DMS79 treated with DMSO at 0.1 percent for 48 hours (cell line): Measurements from ENCODE around the gene TRABD2B.

ENCODE experiments used
- DNase-seq: peaks from one replicate; lab custom pipeline; 2025; lab: John Stamatoyannopoulos, UW

TRABD2B gene

DNA sequence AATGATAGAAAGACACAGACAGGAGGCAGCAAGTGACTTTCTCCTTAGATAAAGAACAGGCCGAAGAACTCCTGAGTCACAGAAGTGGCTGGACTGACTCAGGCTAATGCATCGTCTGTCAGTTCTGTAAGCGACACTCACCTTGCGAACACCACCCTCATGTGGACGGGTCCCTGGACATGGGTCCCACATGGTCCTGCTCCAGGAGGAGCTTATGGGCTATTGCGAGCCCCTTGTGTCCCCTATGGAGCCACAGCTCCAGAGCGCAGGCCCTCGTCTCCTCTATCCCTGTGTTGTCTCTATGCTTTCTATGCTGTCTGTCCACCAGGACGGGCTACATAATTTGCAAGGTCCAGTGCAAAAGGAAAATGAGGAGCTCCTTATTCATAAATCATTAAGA is 85.8 kb downstream of the TRABD2B start:
- no peak for DNase-seq

DNA sequence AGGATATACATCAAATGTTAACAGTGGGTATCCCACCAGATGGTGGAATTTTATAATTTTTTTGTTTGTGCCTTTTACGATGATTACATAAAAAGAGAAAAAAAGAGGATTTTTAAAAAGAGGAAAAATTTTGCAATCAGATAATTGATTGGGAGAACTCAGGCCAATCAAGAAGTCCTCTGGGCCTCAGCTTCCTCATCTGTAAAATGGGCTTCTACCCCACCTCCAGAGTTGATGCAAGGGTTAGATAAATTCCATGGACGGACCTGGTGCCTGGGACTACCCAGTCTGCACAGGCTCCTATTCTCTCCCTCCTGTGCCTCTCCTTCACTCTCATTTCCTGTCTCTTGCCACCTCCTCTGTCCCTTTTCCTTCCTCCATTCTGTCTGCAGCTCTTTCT is 88.9 kb downstream of the TRABD2B start:
- DNase-seq: no peak

DNA sequence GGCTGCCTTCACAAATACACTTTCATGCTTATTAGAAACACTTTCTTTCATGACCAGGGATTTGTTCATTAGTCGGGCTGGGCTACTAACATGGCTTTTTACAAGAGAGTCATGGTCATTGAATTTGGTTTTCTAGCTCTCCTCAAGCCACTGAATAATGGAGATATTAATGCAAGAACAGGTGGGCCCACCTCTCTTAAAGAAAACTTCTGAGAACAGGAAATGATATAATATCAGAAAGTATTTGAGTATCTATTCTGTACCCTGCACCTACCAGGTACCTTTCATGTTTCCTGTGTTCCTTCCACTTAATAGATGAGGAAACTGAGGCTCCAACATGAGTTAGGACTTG is 90.0 kb downstream of the TRABD2B start:
- peak; percentile 15 for DNase-seq

DNA sequence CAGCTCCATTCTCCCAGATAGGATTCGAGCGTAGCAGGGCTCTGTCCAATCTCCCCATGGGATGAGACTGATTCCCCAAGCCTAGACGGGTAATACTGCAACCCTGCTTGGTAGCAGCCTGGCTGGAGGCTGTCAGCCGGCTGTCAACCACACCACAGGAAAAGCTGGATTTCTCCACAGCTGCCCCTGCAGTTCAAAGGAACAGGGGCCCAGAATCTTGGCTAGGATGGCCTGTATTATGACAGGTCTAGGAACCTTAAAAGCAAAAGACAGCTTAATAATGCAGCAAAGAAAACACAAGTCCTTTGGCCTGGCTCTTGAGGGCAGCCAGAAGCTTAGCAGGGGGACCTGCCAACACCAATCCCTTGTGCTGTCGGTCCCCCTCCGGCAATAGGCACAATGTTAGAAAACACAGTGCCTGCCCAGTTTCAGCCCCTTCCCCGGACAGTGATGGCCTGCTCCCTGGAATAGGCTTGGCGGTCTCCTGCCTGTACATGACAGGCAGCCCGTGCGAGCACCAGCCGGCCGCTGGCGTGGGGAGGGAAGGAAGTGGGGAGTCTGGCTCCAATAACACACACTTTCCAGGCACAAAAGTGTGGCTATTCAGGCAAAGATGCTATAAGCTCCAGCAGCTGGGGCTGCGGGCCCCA is 90.5 kb downstream of the TRABD2B start:
- no peak for DNase-seq

DNA sequence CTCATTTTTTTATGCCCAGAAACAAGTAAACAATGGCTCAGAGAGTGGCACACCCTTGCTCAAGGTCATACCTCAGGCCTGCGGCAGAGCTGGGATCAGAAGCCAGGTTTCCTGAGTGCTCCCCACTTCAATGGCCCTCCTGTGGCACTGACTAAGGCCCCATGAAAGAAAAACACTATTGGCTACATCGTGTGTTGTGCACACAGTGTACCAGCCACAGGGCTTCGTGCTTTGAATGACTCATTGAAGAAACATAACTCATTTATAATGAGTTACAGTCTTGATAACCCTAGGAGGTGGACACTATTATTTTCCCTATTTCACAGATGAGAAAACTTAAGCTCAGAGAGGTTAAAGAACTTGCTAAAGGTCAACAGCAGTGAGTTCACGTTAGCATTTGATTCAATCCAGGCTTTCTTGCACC is 91.2 kb downstream of the TRABD2B start:
- peak; percentile 86 for DNase-seq

DNA sequence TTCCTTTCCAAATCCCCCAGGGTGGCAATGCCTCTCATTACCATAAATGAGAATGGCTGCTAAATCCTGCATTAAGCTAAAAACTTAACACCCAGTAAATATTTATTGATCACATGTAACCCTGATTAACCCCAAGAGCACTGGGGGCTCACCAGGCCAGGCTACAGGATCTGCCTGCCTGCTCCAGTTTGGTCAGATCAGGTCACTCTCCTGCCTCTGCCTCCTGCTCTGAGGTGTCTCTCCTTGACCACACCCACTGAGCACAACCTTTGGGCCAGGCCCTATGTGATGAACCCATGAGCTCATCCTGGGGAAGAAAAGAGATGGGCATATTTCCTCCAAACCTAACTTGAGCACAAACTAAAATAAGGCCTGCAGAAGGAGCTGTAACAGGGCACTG is 93.5 kb downstream of the TRABD2B start:
- DNase-seq: no peak

DNA sequence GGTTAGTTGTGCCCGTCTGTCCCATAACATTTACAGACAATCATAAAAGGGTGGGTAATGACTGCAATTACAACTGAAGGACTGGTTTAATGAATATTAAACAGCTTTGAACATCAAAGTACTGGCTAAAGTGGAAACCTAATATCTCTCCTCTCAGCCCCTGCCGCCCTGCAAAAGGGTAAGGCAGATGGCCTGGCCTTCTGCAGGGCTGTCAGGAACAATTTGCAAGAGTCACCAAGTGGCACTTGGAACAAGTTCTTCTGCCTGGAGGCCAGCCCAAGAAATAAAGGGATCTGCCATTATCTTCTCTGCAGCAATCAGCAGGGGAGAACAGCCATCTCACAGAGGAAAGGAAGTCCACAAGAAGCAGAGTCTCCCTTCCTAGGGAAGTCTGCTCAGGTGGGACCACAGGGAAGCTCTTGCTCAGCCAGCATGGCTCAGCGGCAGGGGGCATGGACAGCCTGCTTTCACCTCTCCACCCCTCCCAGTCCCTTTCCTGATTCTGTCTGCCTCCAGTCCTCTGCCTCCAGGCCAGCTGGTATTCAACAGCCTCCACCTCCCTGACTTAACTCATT is 96.1 kb downstream of the TRABD2B start:
- peak; percentile 98 for DNase-seq

DNA sequence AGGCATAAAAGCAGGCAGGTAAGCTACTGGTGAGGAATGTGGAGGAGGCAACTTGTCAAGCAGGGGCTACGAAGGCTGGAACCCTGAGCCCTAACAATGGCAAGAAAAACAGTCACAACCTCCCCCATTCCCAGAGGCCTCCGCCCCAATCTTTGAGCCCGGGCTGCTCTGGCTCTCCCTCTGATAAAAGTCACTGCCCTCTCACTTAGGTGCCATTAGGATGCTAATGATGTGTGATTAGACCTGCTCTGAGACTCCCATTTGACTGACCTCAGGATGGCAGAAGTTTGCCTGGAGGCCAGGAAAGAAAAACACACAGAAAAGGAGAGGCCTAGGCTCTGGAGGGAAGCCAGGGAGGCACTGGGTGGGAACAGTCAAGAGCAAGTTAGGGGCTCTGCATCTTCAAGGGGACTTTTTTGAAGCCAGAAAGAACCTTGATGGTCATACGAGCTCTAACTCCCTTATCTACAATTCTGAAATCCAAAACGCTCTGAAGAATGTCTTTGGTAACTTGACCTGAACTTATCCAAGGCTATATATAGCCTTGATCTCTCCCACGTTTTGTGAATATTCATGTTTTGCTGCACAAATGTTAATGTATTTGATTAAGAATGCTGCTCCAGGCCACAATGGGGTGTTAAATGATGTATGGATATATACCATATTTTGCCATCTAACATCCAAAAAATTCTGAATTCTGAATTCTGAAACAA is 98.9 kb downstream of the TRABD2B start:
- peak; percentile 72 for DNase-seq

DNA sequence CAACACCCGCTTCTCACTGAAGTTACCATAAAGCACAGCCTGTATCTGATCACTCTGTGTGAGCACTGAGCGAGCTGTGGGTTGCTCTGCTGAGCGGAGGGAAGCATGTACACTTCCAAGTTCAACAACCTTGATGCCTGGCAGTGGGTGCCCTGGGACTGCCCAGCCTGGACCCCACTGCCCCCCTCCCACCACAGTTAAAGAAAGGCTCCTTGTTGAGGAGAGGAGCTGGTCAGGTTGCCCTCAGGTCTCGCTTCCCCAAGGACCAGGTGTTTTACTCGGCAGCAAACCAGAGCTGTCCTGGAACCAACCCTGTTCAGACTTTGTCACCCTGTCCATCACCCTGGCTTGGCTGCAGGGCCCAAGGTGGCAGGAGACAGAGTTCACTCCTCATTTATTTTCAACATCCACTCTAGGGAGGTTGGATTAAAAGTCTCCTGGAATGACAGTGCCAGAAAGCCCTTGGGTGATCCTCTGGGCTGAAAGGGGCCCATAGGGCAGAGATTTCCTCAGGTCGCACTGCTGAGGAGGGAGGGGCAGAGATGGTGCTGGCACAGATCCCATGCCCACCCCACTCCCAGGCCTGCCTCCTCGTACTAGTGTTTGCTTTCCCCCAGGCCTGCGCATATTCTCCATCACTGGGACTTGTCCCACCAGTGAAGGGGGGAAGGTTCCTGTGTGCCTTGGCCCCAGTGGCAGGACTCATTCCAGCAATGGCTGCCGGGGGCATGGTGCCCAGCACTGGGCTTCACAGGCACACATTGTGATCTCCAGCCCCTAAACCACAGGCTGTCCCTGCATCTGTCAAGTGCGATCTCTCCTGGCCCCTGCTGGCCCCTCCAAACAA is 101.7 kb downstream of the TRABD2B start:
- DNase-seq: no peak

DNA sequence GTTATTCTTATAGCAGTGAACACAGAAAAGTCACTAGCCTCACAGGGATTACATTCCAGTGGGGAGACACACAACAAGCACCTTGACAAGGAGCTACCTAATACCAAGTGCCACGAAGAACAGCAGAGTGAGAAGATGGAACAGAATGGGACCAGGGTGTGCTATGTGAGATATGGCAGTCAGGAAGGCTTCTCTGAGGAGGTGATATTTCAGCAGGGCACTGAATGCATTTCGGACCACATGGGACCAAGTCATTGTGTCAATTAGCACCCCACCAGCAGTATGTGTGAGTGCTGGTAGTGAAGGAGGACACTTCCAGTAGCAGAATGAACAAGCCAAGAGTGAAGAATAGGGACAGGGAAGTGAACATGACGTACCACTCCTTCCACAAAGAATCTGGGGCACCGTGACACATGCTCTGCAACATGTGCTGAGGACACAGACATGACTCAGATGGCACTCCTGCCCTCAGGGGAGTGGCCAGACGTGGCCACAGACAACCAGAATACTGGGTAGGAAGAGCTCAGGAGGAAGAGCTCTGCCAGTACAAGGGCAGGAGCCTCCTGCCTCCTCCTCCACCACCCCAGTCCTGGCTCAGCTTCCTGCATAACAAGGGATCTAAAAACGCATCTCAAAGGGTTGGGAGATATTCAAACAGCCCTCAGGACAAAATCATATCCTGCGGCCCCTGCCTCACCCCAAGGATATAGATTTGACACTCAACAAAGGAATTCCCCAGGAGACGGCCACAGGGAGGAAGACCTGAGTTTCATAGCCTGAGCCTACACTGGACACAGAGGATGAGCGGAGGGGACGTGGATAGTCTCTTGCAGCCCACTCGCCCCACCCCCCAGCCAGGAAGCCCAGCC is 102.5 kb downstream of the TRABD2B start:
- DNase-seq: no peak

DNA sequence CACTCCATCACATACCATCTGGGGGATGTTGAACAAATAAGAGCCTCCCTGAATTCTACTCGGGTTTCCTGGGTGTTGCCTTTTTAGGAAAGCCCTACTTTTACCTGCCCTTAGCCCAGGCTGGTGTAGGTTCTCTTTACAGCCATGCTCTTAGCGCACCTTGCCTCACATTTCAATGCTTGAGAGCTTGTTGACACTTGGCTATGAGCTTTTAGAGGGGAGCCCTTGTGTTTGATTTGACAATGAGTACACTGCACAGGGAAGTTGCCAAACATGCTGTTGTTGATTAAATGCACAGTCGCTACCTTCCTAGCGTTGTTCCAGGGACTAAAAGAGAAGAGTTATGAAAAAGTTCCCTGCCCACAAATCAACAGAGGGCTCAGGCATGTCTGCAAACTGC is 103.8 kb downstream of the TRABD2B start:
- peak; percentile 85 for DNase-seq

DNA sequence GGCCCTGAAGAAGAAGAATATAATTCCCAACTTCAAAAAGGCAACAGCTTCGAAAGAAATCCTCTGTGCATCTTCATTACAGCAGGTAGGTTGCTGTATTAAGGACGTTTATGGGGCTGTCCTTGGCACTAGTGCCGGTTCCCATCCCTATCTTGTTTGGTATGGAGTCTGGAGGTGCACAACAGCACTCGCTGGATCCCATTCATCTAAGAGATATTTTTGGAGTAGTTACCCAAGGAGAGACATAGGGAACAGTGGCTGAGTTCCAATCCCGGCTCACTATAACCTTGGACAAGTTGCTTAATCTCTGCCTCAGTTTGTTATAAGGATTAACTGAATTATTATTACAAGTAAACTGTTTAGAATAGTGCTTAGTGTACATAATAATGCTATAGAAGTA is 106.4 kb downstream of the TRABD2B start:
- DNase-seq: no peak

DNA sequence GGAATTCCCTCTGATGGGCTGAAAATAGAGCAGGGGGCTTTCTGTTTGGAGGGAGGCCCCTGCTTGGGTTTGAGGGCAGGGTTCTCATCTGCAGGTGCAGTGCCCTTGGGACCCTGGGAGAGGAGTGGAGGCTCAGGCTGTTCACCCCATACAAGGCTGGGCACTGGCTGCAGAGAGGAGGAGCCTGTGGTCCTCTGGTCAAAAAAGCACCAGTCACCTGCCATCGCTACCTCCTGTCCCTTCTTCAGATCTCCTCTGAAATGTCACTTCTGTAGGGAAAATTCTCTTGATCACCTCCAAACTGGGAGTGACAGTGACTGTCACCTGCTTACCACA is 108.9 kb downstream of the TRABD2B start:
- DNase-seq: no peak

DNA sequence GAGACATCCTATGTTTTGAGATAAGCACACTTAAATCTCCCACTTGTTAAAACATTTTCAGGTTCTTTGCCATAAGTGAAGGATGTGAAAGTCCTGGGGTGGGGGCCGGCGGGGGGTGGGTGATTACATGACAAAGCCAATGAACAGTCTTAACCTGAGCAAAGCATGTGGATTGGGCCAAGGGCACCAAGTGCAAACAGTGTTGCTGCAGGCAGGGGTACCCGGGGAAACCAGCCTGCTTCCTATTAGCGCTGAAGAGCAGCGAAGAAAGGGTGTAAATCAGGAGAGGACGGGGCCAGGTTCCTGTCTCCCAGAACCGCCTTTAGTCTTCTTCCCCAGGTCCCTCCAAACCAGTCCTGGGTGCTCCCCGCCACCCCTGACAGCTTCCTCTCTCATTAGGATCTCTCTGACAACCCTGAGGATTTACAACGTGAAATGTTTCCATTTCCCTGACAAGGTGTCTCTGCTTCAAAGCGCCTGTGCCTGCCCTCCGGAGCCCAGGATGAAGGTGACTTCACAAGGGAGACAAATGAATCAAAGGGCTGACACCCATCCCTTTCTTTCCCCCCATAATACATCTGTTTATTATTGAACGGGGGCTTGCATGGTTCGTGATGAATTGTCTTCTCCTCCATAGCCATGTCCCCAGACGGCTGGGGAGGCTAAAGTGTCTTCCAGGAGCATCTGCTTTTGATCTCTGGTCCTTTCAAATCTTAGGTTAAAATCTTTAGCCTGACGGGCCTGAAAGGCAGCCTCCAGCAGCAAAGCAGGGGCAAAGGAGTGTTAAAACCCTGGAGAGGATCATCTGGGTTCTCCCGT is 109.5 kb downstream of the TRABD2B start:
- no peak for DNase-seq

DNA sequence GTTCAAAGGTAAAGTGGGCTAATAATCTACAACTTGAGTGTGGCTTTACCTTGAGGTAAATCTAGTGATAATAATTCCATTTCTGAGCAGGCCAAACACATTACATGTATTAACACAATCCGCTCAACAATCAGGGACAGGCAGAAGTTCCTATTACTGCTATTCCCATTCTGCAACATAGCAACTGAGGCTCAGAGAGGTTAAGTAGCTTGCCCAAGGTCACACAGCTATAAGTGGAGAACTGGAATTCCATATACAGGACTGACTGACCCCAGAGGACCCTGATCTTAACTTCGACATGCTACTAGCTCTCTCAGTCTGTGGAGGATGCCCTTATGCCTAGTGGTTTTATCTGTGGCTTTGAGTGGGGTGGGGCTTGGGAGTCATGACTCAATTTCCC is 110.1 kb downstream of the TRABD2B start:
- DNase-seq: no peak

DNA sequence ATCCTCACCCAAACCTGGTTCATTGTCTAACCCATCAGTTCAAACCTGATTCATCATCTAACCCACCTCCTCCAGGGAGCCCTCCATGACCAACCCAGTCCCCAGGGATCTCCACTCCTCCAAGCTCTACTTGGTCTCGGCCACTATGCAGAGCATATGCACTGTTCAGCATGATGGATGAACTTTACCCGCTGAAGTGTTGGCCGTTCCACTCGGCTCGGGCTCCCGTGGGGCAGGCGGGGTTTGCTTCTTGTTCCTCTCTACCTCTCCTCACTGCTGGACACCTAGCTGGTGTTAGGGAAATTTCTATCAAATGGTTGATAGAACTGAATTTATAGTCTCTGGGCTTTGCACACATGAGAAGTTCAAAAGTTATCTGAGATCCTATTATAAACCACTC is 111.0 kb downstream of the TRABD2B start:
- DNase-seq: no peak

DNA sequence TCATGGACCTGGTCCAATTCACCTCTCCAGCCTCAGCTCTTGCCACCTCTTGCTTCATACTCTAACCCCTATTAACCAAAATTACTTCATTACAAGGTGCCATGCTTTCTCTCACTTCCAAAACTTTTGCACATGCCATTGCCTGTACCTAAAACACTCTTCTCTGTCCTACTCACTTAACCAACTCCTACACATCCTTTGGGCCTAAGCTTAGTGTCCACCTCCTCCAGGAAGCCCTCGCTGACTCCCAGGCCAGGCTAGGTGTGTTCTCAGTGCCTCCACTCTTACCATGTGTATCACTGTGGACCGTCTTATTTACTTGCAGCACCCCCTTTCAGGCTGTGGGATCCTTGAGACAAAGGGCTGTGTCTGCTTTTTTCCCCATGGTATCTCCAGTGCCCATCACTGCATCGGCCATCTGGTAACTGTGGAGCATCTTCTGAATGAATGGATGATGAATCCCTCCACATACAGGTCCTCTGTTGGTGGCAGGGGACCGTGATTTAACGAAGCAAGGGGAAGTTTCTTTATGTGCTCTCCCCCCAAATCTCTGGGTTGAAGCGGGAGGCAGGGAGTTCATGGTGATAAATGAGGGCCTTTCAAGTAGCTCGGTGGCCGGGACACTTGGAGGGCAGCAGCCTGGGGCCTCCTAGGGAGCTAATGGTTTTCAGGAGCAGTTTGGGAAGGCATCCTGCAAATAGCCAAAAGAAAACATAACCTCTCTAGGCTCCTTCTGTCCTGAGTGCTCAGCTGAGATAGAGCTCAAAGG is 111.9 kb downstream of the TRABD2B start:
- DNase-seq: no peak

DNA sequence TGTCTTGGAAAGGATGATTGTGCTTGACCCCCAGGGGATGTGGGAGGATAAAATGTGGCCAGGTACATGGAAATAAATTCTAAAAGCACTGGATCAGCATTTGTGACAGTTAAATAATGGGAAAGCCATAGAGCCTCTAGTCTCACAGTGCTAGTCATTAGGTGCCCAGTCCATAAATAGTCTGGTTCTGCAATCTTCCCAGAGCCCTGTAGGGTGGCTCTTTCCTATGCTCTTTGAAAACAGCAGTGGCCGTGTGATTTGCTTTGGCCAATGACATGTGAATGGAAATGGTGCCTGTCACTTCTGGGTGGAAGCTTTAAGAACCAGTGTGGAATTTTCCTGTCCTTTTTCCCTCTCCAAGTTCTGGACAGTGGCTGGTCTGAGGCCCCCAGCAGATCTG is 113.2 kb downstream of the TRABD2B start:
- no peak for DNase-seq

DNA sequence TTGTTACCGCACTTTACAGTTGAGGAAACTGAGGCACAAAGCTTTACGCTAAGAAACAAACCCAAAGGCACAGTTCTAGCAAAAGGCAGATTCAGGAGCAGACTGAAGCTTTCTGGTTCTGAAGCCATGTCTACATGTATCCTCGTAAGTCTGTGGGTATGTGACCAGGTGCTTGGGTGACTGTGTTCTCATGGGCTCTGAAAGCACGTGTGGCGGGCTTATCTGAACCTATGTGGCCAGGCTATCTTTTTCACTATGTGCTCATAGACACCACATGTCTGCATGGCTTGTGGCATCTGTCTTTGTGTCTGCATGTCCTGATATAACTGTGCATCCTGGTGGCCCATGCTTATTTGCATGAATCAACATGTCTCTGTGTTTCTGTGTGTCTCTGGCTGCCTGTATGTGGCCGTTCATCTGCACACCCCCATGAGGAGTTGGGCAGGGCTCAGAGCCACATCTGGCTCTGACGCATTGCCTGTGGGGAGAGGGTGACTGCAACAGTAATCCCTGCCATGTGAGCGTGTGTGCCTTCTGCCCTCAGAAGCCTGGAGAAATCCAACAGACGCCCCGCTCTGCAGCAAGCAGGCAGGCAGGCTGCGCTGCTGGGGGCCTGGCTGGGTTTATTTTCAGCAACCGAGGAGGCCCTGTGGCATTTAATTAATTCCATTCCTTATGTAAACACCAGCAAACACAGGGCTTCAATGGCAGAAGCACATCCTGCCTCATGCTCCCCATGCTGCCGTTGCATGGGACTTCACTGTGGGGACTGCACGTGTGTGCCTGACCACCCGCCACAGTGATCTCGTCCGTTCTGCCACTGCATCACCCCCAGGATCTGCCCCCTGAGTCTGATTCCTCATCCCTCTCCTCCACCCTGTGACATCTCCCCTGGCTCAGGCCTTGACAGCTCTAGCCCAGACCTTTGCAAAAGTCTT is 115.4 kb downstream of the TRABD2B start:
- no peak for DNase-seq
